Sigmoid colon (tissue), 7 donors: ENCODE results near the gene PELO. TPM values are rescaled to one million over a fixed set of nuclear protein-coding genes. Genes with fewer than 3 reads are reported as not detected.
A peak's percentile ranks its signal among the peaks of the same experiment; 100 is the strongest.

ENCODE experiments used
- DNase-seq: peaks from one replicate; pipeline ENCODE4 v3.0.0-alpha.2; 2019
- H3K27ac ChIP-seq, 4 donors: fragments of 200-600 bp; sonication (generic); one replicate each; pipeline ENCODE4 v1.5.1; 2016 to 2019; ENCODE audit warnings: mild to moderate bottlenecking in 1 of 4
- H3K27me3 ChIP-seq, 3 donors: fragments of 200-600 bp; sonication (generic); one replicate each; pipeline ENCODE4 v1.5.1; 2019; ENCODE audit warnings: mild to moderate bottlenecking in 1 of 3
- H3K36me3 ChIP-seq, 4 donors: fragments of 200-600 bp; sonication (generic); one replicate each; pipeline ENCODE4 v1.5.1; 2016 to 2019
- H3K4me1 ChIP-seq, 4 donors: fragments of 200-600 bp; sonication (generic); one replicate each; pipeline ENCODE4 v1.5.1; 2017 to 2019
- H3K4me3 ChIP-seq, 4 donors: fragments of 200-600 bp; sonication (generic); one replicate each; pipeline ENCODE4 v1.5.1; 2017 to 2019; ENCODE audit warnings: mild to moderate bottlenecking in 2 of 4, moderate library complexity in 1 of 4
- H3K9me3 ChIP-seq, 4 donors: fragments of 200-600 bp in 3 of 4; sonication (generic) in 3 of 4; one replicate each; pipeline versions ENCODE4 v1.5.1 to v1.6.1; 2013 to 2019
- CTCF ChIP-seq, 4 experiments: fragments of 450-650 bp in 3 of 4; fragments of 200-600 bp in 1 of 4; IDR thresholded peaks; one replicate each; pipeline ENCODE4 v1.5.1; 2016 to 2019; ENCODE audit warnings: antibody characterized with exemption in 4 of 4, mild to moderate bottlenecking in 3 of 4, moderate library complexity in 2 of 4
- EP300 ChIP-seq, 4 donors: sonication (generic); formaldehyde crosslinking; IDR thresholded peaks; one replicate each; pipeline ENCODE4 v1.6.1; 2017; ENCODE audit warnings: antibody characterized with exemption in 4 of 4
- POLR2A ChIP-seq, 2 donors: fragments of 450-650 bp; IDR thresholded peaks; one replicate each; pipeline ENCODE4 v1.6.1; 2016; ENCODE audit warnings: antibody characterized with exemption in 2 of 2, mild to moderate bottlenecking in 2 of 2, moderate library complexity in 2 of 2
- POLR2AphosphoS5 ChIP-seq, 4 donors: sonication (generic); formaldehyde crosslinking; IDR thresholded peaks; one replicate each; pipeline ENCODE4 v1.6.1; 2017; ENCODE audit warnings: antibody characterized with exemption in 4 of 4
- WGBS, 2 donors: extraction: QIAGEN DNeasy Blood & Tissue Kit; methylation state at CpG; one replicate each; pipeline ENCODE4 v1.1.7; 2013; 5-methylcytosine and 5-hydroxymethylcytosine counted together
- intact Hi-C: fragments of 100-400 bp; cut with DNase I; formaldehyde crosslinking; loops from one replicate; pipeline ENCODE4 v1.15.1; 2023
- polyA plus RNA-seq, 3 donors: library from polyadenylated mRNA; stranded (reverse); fragments of 200-250 nt; gene quantifications; one replicate each; pipeline ENCODE4 v1.2.3, GENCODE V29; 2013
- total RNA-seq, 4 donors: library from RNA; depleted of rRNA; stranded (reverse); fragments of >200 nt; gene quantifications; one replicate each; pipeline ENCODE4 v1.1.0, GENCODE V29; 2016
- donor health status: healthy with polysubstance abuse.
- donor health status: Bipolar disorder and iron deficiency.
- donor health status: healthy.

The PELO gene
- total and polyA plus RNA-seq, 7 donors, result 3.9 to 60.1 (median 37.1) TPM

DNA sequence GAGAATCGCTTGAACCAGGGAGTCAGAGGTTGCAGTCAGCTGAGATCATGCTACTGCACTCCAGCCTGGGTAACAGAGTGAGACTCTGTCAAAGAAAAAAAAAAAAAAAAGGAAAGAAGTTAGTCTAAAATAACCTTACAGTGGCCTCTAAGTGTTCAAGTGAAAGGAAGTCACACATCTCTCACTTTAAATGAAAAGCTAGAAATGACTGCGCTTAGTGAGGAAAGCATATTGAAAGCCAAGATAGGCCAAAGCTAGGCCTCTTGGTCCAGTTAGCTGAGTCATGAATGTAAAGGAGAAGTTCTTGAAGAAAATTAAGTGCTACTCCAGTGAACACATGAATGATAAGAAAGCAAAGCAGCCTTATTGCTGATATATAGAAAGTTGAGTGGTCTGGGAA, 38.1 kb downstream of the PELO start:
- Histone ChIP-seq H3K27ac (peak overlapping the region in 3 of 4 donors; percentile 19 to 66 (median 49)), H3K4me3 (no peak overlapping the region), H3K36me3 (no peaks in the 10 kb centered on the region), H3K4me1 (peaks cover 0 to 71% (median 52%) of the 10 kb centered on the region in 4 donors), H3K9me3 (no peaks in the 10 kb centered on the region), H3K27me3 (no peaks in the 10 kb centered on the region)
- no peak for DNase-seq
- intact Hi-C loops, result no loop called here
- TF ChIP-seq POLR2A (IDR thresholded peaks at IDR 0.05) (no peak), CTCF (IDR thresholded peaks at IDR 0.05) (no peak), EP300 (IDR thresholded peaks at IDR 0.05) (no peak), POLR2AphosphoS5 (IDR thresholded peaks at IDR 0.05) (no peak)
- WGBS, 2 donors, result 85 to 93% methylated on average over 2 of the region's 2 CpGs

DNA sequence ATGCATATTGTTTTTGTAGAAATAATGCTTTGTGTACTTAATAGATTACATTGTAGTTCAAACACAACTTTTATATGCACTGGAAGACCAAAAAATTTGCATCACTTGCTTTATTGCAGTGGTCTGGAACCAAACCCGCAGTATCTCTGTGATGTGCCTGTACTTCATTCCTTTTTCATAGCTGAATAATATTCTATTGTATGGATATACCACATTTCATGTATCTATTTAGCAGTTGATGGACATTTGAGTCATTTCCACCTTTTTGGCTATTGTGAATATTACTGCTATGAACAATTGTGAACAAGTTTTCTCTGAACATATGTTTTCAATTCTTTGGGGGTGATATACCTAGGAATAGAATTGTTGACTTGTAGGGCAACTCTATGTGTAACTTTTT, 40.1 kb downstream of the PELO start:
- Histone ChIP-seq H3K36me3 (no peaks in the 10 kb centered on the region), H3K4me3 (no peak overlapping the region), H3K4me1 (peaks cover 0 to 64% (median 42%) of the 10 kb centered on the region in 4 donors), H3K27me3 (no peaks in the 10 kb centered on the region), H3K27ac (peak overlapping the region in 1 of 4 donors; percentile 53), H3K9me3 (no peaks in the 10 kb centered on the region)
- TF ChIP-seq POLR2AphosphoS5 (IDR thresholded peaks at IDR 0.05) (no peak), CTCF (IDR thresholded peaks at IDR 0.05) (no peak), EP300 (IDR thresholded peaks at IDR 0.05) (no peak), POLR2A (IDR thresholded peaks at IDR 0.05) (no peak)
- no peak for DNase-seq
- WGBS, 2 donors, result 95 to 99% methylated on average over 1 of the region's 1 CpG
- intact Hi-C loops, result no loop called here

GRCh38 chr5:52829664-52830063, 41.9 kb downstream of the PELO start:
- intact Hi-C loops, result no loop called here
- no peak overlapping the region for H3K4me3 ChIP-seq
- TF ChIP-seq EP300 (IDR thresholded peaks at IDR 0.05), result no peak
- TF ChIP-seq POLR2AphosphoS5 (IDR thresholded peaks at IDR 0.05), result no peak
- TF ChIP-seq CTCF (IDR thresholded peaks at IDR 0.05), result no peak
- TF ChIP-seq POLR2A (IDR thresholded peaks at IDR 0.05), result no peak
- DNase-seq, result no peak
- H3K36me3 ChIP-seq, result no peaks in the 10 kb centered on the region
- H3K27ac ChIP-seq, result peak overlapping the region; percentile 20 to 83 (median 44)
- H3K9me3 ChIP-seq, result no peaks in the 10 kb centered on the region
- H3K4me1 ChIP-seq, result peaks cover 0 to 55% (median 40%) of the 10 kb centered on the region in 4 donors
- H3K27me3 ChIP-seq, result no peaks in the 10 kb centered on the region

DNA sequence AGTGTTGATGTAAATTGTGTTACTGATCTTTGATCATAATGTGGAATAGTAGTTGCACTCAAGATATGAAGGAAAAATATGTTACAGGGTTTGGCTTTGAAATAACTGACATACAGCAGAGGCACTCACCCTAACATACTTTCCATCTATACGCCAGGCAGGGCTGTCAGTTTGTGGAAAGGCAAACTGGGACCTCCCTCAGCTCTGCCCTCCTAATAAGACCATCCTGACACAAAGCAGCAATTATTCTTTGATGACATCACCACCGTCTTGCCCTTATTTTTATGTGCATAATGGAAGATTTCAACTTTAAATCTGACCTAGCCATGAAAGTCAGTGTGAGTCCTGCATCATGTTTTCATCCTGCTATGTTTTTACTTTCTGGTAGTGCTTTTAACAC, 42.9 kb downstream of the PELO start:
- WGBS, 2 donors, result 81 to 83% methylated on average over 2 of the region's 2 CpGs
- Histone ChIP-seq H3K27ac (peak overlapping the region; percentile 20 to 83 (median 44)), H3K36me3 (no peaks in the 10 kb centered on the region), H3K4me3 (no peak overlapping the region), H3K9me3 (no peaks in the 10 kb centered on the region), H3K4me1 (peaks cover 0 to 54% (median 36%) of the 10 kb centered on the region in 4 donors), H3K27me3 (no peaks in the 10 kb centered on the region)
- TF ChIP-seq CTCF (IDR thresholded peaks at IDR 0.05) (no peak), EP300 (IDR thresholded peaks at IDR 0.05) (no peak), POLR2A (IDR thresholded peaks at IDR 0.05) (no peak), POLR2AphosphoS5 (IDR thresholded peaks at IDR 0.05) (no peak)
- DNase-seq, result no peak
- intact Hi-C loops, result no loop called here
